Measurements from ENCODE around the gene USP27X.

GRCh38 chrX:49842621-49843020 is 36.7 kb upstream of the USP27X start:
- no peak for TF ChIP-seq CTCF (IDR thresholded peaks at IDR 0.05; ENCODE audit: borderline replicate concordance, extremely low read depth, low read length, poor library complexity, severe bottlenecking)
- TF ChIP-seq EZH2 (IDR thresholded peaks at IDR 0.05; ENCODE audit: borderline replicate concordance, low read depth, low read length, severe bottlenecking) = no peak

Measured in DND-41 (cell line).